Esophagus mucosa (tissue), 1 donor: ENCODE data around the gene ARL5A. TPM values are rescaled to one million over a fixed set of nuclear protein-coding genes. Genes with fewer than 3 reads are reported as not detected.
A peak's percentile ranks its signal among the peaks of the same experiment; 100 is the strongest.

ENCODE experiments used
- ATAC-seq: fragments of 200-7000 bp; cut with Tn5 transposase; one replicate; pipeline ENCODE4 v1.9.1; 2020
- total RNA-seq: library from RNA; stranded (reverse); gene quantifications from one replicate; pipeline ENCODE4 v1.2.4, GENCODE V29; 2023
- donor health status: DM: yes; HTN: yes; CAD: no.

ARL5A gene
- total RNA-seq, 1 donor from 2014 or later: 55.7 TPM

DNA sequence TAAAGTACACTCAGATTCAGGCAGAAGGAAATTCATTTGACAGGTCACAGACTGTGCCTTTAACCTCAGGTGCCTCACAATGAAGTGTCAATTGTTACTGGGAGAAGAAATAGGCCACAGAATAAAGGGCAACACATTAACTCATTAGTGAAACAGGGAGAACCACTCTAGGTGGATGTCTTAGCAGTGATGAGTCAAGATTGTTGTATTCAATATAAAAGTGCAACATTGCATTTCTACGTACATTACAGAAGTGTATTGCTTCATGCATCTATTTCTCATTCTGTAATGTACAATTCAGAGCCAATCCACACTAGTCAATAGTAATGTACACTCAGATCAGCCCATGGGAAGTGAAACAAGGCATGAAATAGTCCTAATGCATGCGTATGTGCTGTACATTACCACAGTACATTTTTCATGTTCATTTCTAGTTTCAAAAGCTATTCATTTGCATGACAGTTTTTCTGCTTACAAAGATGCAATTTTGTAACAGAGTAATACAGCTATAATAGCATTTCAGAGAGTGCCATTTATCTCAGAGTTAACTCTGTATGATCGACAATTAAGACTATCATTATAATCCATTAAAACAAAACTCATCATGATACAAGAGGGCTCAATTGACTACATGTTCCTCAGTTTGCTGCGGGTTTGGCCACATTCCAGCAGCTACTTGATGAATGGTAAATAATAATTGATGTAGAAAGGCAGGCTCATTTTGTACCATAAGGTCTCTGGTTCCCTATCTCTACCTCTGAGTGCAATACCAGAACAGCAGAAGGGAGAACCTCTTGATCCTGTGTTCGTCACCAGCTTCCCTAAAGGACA lies 12.2 kb upstream of the ARL5A start:
- ATAC-seq: peak; percentile 98

- ATAC-seq: no peak
Measured at GRCh38 chr2:151837926-151838325, 9.7 kb upstream of the ARL5A start.

DNA sequence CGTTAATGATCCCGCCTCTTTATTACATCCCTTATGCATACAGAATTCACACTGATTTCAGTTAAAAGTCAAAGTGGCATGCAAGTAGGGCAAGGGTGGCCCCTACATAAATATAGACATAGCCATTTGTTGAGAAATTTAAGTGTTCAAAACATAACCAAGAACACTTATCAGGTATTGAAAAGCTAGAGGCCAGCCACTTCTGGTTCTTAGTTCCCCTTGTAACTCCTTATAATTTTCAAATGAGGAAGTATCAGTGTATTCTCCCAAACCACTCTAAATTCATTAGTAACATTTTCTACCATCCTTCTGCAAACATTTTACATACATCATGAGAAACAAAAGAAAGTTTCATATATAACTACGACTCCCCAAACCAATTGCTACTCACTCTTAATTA lies 5.8 kb upstream of the ARL5A start:
- no peak for ATAC-seq

DNA sequence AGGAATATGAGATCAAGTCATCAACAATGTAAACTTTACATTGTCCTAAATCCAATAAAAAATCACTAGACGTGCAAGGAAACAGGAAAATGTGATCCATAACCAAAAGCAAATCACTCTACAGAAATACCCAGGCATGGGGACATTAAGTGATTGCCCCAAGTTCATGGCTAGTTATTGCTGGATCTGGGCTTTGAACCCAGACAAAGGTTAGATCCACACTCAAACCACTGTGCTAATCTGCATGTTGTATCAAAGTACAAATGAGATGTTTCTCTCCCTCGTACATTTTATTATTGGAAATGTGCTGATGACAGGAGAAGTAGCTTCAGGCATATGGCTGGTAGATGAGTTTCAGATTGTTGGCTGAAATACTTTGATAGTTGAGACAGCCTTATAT lies 2.7 kb upstream of the ARL5A start:
- ATAC-seq: no peak

DNA sequence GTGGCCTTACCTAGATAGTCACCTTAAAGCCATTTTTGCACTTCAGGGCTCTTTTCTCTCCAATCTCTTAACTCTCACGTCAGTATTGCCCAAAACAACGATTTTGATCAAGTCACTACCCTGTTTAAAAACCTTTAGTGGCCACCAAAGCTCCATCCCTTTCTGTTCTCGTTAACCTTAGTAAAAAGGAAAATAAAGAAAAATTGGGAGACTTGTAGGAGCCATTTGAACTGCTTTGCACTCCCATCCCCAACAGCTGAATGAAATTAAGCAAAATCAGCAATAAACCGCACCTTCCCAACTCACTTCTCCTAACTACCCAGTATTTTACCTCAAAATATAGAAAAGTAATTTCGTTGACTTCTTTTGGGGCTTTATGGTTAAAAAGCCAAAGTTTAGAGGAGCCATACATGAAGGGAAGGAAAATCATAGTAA lies 686 bp upstream of the ARL5A start:
- ATAC-seq: no peak

DNA sequence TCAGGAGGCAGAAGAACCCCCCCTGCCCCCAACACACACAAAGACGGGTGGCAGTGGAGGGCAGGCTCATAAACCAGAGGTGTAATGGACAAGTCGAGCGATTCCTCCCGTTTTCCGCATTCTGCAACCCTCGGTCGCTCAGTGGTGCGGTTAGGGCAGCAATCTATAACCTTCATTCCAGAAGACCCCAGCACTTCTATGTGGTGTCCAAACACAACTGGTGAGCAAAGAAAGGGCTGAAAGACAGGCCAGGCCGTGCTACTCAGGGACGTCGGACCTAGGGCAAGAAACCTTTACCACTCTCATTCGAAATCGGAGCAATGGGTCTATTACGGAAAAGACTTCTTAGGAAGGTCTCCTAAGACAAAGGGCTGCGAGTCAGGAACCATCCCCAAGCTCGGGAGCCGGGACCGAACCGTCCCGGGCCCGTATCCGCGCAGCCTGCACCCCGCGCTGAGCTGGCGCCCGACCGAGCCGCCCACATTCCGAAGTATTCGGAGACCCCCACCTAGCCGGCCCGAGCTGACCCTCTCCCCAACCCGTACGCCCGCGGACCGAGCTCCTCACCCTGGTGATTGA lies 568 bp downstream of the ARL5A start:
- peak; percentile 48 for ATAC-seq

- no peak for ATAC-seq
Measured at GRCh38 chr2:151826737-151827157, 1.5 kb downstream of the ARL5A start.

GRCh38 chr2:151824886-151825285 lies 3.3 kb downstream of the ARL5A start:
- no peak for ATAC-seq

DNA sequence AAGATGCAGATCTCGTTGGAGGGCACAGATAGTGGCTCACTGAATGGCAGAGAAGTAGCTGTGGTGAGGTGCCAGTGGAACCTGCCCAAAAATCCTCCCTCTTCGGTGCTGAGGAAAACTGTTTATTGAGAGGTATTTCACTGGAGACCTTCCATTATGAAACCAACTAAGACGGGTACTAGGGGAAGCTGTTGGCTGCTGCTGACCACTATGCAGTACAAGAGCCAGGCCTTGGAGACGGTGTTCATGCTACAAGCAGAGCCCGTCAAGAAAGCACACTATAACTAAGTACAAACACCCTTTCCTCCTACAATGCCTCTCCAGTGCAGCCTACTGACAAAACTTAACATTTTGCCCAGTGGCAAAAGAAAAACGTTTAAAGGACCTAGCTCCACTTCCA lies 4.6 kb downstream of the ARL5A start:
- no peak for ATAC-seq

GRCh38 chr2:151819920-151820319 lies 8.3 kb downstream of the ARL5A start:
- ATAC-seq: no peak

GRCh38 chr2:151817929-151818328 lies 10.3 kb downstream of the ARL5A start:
- no peak for ATAC-seq

DNA sequence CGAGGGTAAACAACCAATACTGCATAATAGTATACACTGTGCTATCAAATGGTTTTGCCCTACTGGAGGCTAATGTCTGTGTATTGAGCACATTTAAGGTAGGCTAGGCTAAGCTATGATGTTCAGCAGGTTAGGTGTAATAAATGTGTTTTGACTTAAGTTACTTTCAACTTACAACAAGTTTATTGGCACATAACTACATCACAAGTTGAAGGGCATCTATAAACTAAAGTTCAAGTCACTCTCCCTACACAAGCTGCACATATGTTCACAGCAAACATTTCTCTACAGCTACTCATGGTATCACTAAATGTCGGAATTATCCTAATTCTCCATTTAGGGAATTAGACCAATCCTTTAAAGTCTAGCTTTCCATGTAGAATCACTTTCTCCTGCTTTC lies 11.4 kb downstream of the ARL5A start:
- no peak for ATAC-seq

- ATAC-seq: no peak
Measured at GRCh38 chr2:151815821-151816489, 12.3 kb downstream of the ARL5A start.

DNA sequence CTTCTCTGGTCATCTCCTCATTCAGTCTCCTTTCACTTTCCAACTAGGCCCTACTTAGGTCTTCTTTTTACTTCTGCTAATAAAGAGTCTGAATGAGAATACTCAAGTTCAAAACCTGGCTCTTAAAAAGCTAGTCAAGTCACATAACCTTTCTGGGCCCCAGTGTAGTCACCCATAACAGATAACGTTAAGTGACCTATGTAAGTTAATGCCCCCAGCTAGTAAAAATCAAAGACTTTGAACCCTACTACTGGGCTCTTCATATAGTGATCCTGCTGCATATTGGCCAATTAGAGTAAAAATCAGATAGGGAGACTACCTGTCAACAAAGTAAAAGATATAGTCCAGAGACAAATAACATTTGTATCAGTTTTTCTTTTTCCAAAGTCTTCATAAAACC lies 17.7 kb downstream of the ARL5A start:
- ATAC-seq: no peak

GRCh38 chr2:151809073-151809383 lies 19.2 kb downstream of the ARL5A start:
- no peak for ATAC-seq

GRCh38 chr2:151808258-151809072 lies 19.8 kb downstream of the ARL5A start:
- peak; percentile 52 for ATAC-seq

GRCh38 chr2:151805961-151806360 lies 22.3 kb downstream of the ARL5A start:
- no peak for ATAC-seq

DNA sequence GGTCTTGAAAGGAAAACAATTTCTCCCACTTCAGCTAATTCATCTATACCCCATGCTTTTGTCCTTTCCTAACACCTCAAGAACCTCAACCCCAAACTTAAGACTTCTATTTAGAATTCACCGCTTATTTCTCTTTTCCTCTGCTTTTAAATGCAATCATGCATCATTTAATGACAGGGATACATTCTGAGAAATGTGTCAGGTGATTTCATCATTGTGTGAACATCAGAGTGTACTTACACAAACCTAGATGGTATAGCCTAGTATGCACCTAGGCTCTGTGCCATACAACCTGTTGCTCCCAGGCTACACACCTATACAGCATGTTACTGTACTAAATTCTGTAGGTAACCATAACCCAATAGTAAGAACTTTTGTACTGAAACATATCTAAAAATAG lies 22.9 kb downstream of the ARL5A start:
- no peak for ATAC-seq

DNA sequence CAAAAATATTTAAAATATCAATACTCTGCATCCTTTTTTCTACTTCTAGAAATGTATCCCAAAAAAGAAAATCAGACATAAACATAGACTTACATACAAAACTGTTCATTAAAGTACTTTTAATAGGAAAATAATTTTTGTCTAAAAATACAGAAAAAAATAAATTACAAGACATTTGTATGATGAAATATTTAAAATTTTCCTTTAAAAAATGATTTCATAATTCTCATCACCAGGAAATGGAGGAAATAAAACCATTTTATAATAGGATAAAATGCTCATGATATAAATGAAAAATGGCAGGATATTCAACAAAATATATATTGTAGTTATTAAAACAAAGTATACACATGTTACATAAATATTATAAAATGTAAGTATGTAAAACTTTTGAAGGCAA lies 24.4 kb downstream of the ARL5A start:
- ATAC-seq: no peak

DNA sequence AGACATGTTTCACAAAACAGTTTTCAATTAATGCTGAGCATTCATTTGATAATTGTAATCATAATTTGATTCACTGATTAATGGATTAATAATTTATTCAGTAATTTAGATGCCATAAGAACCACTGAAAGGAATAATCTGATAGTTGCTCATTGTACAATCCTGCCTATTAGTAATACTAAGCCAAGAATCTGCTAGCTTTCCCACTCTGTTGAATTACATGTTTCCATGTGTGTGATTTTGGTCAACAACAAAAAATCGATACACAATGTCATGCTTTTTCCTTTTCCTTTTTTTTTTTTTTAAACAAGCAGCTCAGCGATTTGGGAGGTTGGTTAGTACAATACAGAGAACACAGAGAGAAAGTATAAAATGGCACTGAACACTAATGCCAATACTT lies 25.9 kb downstream of the ARL5A start:
- ATAC-seq: no peak

DNA sequence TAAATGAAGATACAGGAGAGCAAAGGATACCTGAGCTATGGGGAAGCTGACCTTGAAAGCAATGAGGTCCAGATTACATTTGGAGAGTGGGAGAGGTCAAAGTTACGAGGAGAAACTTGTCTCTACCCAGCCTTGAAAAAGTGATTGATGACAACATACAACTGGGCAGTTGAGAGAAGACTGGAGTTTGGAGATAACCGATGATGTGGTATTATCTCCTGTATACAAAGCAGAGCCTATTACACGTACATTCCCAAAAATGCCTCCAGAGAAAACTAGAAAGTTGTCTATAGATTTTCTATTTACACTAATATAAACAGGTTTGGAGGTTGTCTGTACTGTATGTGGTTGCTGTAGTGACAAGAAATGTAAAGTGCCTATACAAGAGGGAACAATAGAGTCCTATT lies 28.3 kb downstream of the ARL5A start:
- no peak for ATAC-seq

DNA sequence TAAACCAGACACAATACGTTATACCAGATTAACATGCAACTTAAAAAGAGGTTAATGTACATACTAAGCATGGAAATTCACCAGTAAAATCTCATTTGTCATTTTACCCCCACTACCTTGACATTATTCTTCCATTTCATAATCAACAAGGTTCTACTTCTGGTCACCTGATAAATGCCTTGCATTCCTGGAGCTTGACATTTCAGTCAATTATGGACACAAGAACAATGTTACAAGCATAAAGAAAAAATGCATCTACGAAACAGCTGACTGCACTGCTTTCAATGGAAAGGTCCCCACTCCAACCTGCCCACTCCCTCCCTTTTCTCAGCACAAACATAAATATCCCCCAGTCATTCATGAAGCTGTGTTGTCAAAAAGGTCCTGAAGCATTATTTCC lies 31.4 kb downstream of the ARL5A start:
- no peak for ATAC-seq

DNA sequence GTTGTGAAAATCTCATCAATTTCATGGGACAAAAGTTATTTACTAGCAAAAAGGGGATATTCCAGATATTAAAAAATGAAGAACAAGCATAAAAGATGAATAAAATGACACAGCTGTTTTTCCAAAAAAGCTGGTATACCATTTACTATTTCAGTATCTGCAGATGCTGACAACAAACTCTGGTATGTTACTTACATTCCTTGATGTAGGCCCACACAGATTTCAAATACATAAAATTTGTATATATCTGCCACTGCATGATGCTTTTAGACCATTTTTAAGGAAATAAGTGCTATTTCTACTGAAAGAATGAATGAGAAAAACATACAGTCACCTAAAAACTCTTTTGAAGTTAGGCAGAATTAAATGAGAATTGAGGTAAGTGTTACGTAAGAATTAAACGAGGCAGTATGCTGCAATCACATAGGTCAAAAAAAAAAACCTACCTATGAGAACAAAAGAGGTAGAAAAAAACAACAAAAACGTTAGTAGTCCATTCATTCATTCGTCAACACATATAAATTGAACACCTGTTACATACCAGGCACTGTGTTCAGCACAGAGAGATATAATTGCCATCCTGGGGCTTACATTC lies 32.5 kb downstream of the ARL5A start:
- no peak for ATAC-seq
